CD4-positive, alpha-beta T cell treated with Interleukin-12 subunit alpha and Interleukin-12 subunit beta, for 1 hour (primary cell): ENCODE measurements around the gene ZNF267.
"Not testable (repeated sequence)": the region's sequence is repeated elsewhere in the genome, so short reads cannot be mapped to it uniquely, and the experiment has no call there.

Source experiments
- DNase-seq: peaks from one replicate; pipeline ENCODE4 v3.0.0-alpha.2; 2020

ZNF267 gene

GRCh38 chr16:31880322-31880979 lies 6.8 kb downstream of the ZNF267 start:
- DNase-seq = peak; percentile 62

GRCh38 chr16:31886227-31886626 lies 12.6 kb downstream of the ZNF267 start:
- no peak for DNase-seq

DNA sequence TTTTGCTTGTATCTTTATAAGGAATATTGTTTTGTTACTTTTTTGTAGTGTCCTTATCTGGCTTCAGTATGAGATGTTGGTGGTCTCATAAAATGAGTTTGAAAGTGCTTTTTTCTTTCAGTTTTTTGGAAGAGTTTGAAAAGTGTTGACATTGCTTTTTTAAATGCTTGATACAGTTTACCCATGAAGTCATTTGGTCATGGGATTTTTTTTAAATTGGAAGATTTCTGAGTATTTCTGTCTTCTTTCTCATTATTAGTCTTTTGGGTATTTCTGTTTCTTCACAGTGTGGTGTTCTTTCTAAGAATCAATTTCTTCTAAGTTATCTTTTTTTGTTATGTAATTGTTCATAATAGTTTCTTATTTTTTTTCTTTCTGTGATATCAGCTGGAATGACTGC lies 15.1 kb downstream of the ZNF267 start:
- DNase-seq = no peak

DNA sequence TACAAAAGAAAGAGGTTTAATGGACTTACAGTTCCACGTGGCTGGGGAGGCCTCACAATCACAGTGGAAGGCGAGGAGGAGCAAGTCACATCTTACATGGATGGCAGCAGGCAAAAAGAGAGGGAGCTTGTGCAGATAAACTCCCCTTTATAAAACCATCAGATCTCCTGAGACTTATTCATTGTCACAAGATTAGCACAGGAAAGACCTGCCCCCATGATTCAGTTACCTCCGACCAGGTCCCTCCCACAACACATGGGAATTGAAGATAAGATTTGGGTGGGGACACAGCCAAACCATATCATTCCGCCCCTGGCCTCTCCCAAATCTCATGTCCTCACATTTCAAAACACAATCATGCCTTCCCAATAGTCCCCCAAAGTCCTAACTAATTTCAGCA lies 18.5 kb downstream of the ZNF267 start:
- not testable (repeated sequence) for DNase-seq

- DNase-seq = no peak
Measured at GRCh38 chr16:31893824-31894223, 20.2 kb downstream of the ZNF267 start.

DNA sequence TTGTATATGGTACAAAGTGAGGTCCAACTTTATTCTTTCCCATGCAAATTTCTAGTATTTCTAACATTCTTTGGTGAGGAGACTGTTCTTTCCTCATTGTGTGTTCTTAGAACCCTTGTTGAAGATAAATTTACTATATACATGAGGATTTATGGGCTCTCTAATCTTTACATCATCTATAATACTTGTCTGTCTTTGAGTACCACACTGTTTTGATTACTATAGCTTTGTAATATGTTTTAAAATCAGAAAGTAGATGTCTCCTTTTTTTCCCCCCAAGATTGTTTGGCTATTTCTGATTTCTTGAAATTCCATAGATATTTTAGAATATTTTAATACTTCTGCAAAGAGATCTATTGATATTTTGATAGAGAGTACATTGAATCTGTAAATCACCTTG lies 23.7 kb downstream of the ZNF267 start:
- no peak for DNase-seq

GRCh38 chr16:31899505-31899904 lies 25.9 kb downstream of the ZNF267 start:
- DNase-seq = no peak

- DNase-seq = not testable (repeated sequence)
Measured at GRCh38 chr16:31904571-31904970, 31.0 kb downstream of the ZNF267 start.

DNA sequence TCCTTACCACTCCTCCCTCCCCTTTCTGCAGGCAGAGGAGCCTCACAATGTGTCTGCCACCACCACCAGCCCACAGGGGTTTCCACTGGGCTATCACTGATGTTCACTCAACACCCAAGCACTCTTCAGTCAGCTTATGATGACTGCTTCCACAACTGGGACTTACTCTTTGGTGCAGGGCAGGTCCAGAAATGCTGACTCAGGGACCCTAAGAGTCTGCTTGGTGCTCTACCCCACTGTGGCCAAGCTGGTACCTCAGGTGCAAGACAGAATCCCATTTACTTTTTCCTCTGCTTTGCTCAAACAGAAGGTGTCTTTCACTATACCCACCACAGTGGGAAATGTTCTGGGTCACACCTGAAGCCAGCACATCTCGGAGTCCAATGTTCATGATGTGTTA lies 40.1 kb downstream of the ZNF267 start:
- no peak for DNase-seq

- no peak for DNase-seq
Measured at GRCh38 chr16:31916056-31916488, 42.5 kb downstream of the ZNF267 start.

GRCh38 chr16:31920373-31920772 lies 46.8 kb downstream of the ZNF267 start:
- no peak for DNase-seq

- not testable (repeated sequence) for DNase-seq
Measured at GRCh38 chr16:31951806-31952205, 78.2 kb downstream of the ZNF267 start.

DNA sequence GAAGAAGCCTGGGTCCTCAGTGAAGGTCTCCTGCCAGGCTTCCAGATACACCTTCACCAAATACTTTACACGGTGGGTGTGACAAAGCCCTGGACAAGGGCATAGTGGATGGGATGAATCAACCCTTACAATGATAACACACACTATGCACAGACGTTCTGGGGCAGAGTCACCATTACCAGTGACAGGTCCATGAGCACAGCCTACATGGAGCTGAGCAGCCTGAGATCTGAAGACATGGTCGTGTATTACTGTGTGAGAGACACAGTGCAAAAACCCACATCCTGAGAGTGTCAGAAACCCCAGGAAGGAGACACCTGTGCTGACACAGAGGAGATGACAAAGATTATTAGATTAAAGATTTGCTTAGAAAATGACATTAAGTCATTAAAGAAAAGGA lies 78.6 kb downstream of the ZNF267 start:
- peak; percentile 35 for DNase-seq

GRCh38 chr16:31956221-31956620 lies 82.6 kb downstream of the ZNF267 start:
- DNase-seq = peak; percentile 28

GRCh38 chr16:31960186-31960910 lies 86.7 kb downstream of the ZNF267 start:
- DNase-seq = not testable (repeated sequence)
